Stimulated activated CD8-positive, alpha-beta memory T cell treated with anti-CD3 and anti-CD28 coated beads, Interleukin-12 subunit alpha, Interleukin-12 subunit beta, amount 100 ng/mL, for 24 hours (primary cell): Measurements from ENCODE around the gene RPL34.
"Not testable (repeated sequence)": the region's sequence is repeated elsewhere in the genome, so short reads cannot be mapped to it uniquely, and the experiment has no call there.

ENCODE experiments used
- DNase-seq: peaks from one replicate; pipeline ENCODE4 v3.0.0-alpha.2; 2020; ENCODE audit errors: extremely low read depth

The RPL34 gene

GRCh38 chr4:108620101-108620932, at the start of gene RPL34:
Gene RPL34 (plus strand): TSS chr4:108620576. CDS start chr4:108621960, 1,384 bp downstream.
- DNase-seq: peak; percentile 94

DNA sequence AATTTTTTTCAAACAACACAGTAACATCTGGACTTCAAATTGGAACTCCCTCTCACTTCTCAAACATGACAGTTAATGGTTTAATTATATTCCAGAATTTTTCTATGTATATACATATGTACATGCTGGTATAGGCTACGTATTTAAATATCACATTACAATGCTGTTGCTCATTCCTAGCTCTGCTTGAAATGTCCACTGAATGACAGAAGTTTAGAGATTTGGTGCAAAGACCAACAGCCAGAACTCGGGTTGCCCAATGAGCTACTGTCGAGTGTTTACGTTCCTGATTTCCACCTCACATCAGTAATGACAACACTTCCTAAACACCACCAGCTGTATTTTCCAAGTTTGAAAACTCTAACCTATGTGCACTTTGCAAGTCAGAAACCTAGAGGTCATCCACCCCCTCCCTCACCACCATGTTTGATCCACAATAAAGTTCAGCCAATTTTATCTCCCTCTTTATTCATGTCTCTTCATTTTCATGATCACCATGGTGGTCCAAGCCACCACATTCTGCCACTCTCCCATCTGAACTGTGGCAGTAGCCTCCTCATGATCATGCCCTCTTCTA, 49.3 kb upstream of the RPL34 start:
- no peak for DNase-seq

DNA sequence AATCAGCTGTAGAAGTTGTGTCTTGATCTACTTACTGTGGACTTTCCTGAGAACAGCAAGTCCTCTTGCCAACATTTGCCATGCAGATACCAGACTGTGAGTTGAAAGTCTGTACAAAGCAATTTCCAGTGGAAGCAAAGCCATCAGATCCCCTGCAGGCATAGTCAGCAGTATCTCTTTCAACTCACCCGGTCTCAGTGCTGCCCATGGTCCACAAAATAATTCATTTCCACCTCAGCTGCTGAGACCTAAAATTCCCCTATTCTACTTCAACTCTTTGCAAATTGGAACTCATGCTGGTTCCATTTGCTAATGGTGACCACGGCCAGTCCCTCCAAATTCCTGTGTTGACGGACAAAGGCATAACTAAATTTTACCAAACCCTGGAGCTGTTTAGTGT, 46.0 kb upstream of the RPL34 start:
- DNase-seq: no peak

DNA sequence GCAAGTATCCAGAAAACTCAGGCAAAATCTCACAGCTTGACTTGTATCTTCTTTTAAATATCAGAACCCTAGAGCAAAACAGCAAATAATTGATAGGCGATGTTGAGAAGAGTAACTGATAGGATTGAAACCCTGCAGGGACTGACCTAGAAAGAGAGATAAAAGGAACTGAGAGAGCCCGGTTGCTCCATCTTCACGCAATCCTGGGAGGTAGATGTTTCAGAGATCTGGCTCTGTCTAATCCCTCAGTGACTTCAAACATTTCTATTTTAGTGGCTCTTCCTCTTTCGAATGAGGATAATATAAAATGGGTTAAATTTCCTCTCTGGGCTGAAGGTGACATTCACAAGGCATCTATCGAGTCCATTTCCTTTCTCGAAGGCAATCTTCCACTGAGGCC, 39.3 kb upstream of the RPL34 start:
- no peak for DNase-seq

- DNase-seq: no peak
Measured at GRCh38 chr4:108586778-108587177, 33.6 kb upstream of the RPL34 start.

DNA sequence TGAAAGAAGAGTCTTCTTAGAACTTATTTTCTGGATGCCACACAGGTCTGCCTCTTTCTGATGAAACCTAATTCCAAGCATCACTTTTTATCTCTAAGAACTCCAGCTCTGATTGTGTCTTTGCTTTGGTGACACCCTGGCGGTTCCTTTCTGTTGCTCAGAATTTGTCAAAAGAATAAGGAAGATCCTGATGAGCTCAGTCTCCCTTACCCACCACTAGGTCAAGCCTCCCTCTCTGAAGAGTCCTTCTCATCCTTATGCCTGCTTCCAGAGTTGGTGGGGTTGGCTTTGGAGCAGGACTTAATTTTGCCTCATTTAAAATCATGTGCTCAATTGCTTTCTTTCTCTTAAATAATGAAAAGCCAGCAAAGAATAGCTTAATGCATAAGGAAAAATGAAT, 31.5 kb upstream of the RPL34 start:
- DNase-seq: no peak

DNA sequence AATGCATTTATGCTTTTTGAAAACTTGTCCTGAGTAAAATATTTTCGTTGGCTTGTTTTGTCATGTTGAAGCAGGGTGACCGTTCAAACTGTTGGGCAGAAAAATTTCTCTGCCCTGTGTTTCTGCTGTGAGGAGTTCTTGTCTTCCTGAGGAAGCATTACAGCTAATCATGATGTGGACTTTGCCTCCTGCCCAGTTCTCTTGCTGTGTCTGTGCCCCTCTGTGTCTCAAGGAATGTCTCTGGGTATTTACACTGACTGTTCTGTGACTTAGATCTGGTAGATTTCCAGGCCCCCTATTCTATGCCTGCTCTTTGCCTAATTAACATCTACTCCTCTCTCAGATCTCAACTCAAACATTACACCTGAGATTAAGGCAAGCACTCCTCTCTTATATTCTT, 30.4 kb upstream of the RPL34 start:
- DNase-seq: no peak

GRCh38 chr4:108590776-108591175, 29.6 kb upstream of the RPL34 start:
- DNase-seq: no peak

- no peak for DNase-seq
Measured at GRCh38 chr4:108592674-108592986, 27.7 kb upstream of the RPL34 start.

DNA sequence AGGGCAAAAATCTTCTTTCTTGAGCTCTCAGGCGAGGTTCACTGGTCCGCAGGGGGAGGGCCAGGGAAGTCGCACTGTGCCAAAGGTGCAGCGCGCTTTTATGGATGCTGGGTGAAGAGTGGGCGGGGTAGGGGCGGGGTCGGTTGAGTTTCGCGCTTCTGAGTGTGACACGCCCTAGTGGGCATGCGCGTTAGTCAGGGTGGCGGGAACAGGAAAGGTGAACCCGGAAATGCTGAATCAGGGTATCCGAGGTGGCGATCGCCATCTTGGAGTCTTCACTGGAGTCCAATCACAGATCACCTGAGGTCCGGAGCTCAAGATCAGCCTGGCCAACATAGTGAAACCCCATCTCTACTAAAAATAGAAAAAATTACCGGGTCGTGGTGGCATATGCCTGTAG, 26.1 kb upstream of the RPL34 start:
- DNase-seq: not testable (repeated sequence)

GRCh38 chr4:108596344-108596743, 24.0 kb upstream of the RPL34 start:
- no peak for DNase-seq

GRCh38 chr4:108601106-108601505, 19.3 kb upstream of the RPL34 start:
- no peak for DNase-seq

DNA sequence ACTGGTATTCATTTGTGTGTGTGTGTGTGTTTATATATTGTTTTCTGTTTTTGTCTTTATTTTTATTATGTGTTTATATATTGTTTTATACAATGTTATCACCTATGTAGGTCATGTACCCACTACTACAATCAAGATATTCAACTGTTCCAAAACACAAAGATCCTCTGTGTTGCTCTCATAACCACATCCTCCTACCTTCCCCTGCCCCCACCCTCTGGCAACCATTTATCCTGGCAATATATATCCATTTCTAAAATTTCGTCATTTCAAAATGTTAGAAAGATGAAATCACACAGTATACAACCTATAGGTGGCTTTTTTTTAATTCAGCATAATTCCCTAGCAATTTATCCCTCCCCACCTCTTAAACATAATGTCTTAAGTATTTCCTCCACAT, 18.8 kb upstream of the RPL34 start:
- DNase-seq: no peak

GRCh38 chr4:108602163-108602562, 18.2 kb upstream of the RPL34 start:
- DNase-seq: no peak

DNA sequence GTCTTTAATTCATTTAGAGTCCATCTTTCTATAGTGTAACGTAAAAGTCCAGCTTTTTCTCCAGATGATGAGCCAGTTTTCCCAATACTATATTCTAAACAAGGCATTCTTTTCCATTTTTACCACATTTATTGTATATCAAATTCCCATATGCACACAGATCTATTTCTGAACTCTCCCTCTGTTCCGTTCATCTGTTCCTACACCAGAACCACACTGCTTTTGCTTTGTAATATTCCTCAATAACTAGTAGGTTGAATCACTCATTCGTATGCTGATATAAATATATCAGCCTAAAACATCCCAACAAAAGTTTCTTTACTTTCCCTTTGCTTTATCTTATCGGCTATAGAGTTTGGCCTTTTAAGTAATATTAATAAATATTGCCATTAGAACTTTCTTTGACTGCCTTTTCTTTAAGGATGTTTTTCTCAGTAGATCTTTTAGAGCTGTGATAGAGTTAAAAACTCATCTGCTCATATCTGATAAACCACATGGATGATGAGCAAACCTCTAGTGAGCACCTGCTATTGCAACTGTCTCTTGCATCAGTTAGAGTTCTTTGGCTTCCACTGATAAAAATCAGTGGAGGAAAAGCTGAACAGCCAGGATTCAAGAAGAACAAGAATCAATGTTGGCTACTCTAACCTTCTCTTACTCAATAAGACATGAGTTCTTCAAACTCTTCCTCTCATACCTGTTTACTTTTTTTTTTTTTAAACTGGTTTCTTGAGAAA, 13.1 kb upstream of the RPL34 start:
- no peak for DNase-seq

DNA sequence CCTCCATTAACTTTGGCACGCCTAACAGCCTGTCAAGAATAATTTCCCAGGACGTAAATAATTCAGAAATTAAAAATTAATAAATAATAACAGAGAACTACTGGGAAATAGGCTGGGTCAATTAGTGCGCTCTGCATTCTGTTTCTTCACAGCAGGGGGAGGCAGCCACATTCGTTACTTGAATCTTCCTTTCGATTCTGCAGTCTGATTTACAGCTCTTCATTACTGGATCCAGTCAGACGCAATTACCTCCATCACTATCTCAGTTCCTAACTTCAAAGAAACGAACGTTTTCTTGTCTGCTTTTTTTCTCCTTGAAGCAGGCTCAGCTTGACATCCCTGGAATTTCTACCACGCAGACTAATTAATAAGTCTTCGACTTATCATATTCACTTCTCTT, 9.0 kb upstream of the RPL34 start:
- DNase-seq: no peak

DNA sequence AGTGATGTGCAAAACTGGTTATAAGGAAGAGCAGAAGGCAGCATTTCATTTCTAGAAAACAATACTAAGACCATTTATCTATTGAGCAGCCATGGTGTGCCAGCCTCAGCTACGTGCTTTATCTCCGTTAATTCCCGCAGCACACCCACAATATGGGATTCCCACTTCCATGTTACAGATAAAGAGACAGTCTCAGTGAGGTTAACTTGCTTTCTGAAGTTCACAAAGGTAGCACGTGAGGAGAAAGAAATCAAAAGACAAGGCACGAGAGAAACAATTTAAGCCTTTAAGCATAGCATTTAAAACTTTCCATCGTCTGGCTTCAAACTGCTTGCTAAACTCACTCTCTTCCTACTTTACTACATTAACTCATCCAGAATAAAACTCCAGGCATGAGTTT, 8.0 kb upstream of the RPL34 start:
- DNase-seq: no peak

DNA sequence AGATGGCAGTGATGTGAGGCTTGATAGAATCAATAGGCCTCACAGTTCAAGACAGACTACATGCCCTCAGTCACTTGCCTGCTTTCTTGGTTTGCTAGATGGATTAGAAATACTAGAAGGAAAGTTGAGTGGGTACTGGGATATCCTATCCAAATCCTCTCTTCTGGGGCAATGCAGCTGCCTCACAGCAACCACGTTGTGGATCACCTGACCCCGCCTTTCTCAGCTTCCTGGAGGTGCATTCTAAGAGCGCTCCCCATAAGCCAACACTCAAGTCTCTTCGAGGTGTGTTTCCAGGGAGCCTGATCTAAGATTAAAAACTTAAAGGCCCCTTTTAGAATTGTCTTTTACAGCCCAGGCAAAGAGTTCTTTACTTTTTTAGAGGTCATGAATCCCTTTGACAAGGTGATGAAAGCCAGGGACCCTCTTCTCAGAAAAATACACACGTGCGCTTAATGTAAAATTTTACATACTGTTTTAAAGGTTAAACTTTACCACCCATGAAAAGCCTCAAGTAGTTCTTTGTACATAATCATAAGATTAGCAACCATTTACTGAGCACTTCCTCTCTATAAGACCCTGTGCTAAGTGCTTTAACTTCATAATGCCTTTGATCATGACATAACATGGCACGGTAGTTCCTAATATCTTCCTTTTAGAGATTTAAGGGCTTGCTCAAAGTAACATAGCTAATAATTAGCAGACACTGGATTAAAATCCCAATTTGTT, 840 bp upstream of the RPL34 start:
- DNase-seq: peak; percentile 3

- no peak for DNase-seq
Measured at GRCh38 chr4:108620933-108621905, 843 bp downstream of the RPL34 start.

DNA sequence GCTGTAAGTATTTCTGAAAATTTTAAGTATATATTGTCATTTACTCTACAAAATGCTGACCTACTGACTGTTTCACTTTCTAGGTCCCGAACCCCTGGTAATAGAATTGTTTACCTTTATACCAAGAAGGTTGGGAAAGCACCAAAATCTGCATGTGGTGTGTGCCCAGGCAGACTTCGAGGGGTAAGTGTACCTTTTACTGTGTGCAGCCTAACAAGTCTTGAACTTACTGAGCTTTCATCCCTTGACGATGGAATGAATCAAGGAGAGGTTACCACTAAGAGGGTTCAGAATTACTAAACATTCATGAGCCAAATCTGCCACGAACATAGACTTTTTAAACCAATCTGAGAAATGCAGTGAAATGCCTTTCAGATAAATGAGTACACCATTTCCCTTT, 1.6 kb downstream of the RPL34 start:
- no peak for DNase-seq

GRCh38 chr4:108622828-108623227, 2.5 kb downstream of the RPL34 start:
- DNase-seq: no peak
